Skeletal muscle satellite cell (primary cell): Measurements from ENCODE around the gene PSMA7.

Experiments used
- H3K27me3 ChIP-seq: 2 replicates; pipeline ENCODE4 v1.7.0; 2013; ENCODE audit warnings: low read length; ENCODE audit not compliant: control insufficient read depth, insufficient read depth
- H3K36me3 ChIP-seq: 2 replicates; pipeline ENCODE4 v1.7.0; 2013; ENCODE audit warnings: mild to moderate bottlenecking, control low read depth, low read length; ENCODE audit not compliant: insufficient read depth
- H3K4me1 ChIP-seq: 2 replicates; pipeline ENCODE4 v1.7.0; 2013; ENCODE audit warnings: low read length; ENCODE audit not compliant: control insufficient read depth, insufficient read depth
- H3K4me2 ChIP-seq: 2 replicates; pipeline ENCODE4 v1.7.0; 2013; ENCODE audit warnings: mild to moderate bottlenecking, low read length
- H3K4me3 ChIP-seq: 2 replicates; pipeline ENCODE4 v1.7.0; 2013; ENCODE audit warnings: low read length
- H3K9ac ChIP-seq: 2 replicates; pipeline ENCODE4 v1.7.0; 2013; ENCODE audit warnings: mild to moderate bottlenecking, low read depth, low read length, moderate library complexity
- H3K9me3 ChIP-seq: replicated peaks from 2 replicates; pipeline ENCODE4 v1.7.0; 2013; ENCODE audit warnings: mild to moderate bottlenecking, control low read depth, low read length

PSMA7 gene

DNA sequence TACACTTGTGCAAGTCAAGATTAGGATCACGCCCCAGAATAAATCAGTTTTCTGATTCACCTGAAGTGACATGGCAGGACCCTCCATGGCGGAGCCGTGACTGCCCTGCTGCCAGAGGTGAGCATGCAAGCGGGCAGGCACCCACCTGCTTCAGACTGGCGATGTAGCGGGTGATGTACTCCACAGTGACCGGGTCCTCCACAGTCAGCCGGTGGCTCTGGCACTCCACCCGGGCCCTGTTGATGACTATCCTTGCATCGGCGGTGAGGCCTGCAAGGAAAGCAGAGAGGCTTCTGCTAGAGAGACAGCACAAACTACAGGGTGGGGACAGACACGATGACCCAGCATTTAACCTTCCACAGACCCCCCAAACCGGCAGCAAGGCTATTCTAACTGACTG is 3.6 kb downstream of the PSMA7 start:
- Histone ChIP-seq H3K9ac (no peak overlapping the region), H3K4me2 (no peak overlapping the region), H3K4me3 (no peak overlapping the region), H3K27me3 (no peaks in the 10 kb centered on the region), H3K9me3 (no peaks in the 10 kb centered on the region), H3K36me3 (peaks cover 61% of the 10 kb centered on the region), H3K4me1 (peaks cover 24% of the 10 kb centered on the region)

DNA sequence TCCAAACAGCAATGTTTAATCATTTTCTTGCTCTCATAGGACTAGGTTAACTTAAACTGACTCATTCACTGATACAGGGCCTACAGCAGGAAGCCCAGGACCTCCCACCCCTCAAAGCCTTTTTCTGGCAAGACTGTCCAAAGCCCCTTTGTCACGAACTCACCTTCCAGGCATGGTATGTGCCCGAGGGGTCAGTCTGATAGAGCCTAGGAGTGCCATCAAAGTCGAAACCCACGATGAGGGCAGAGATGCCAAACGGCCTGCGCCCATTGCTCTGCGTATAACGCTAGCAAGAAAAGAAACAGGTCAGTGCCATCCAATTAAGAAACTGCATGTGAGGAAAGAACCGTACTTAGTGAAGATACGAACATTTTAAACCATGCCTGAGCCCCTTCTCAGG is 4.3 kb downstream of the PSMA7 start:
- Histone ChIP-seq H3K36me3 (peaks cover 66% of the 10 kb centered on the region), H3K4me1 (peaks cover 23% of the 10 kb centered on the region), H3K4me3 (no peak overlapping the region), H3K4me2 (no peak overlapping the region), H3K9ac (no peak overlapping the region), H3K27me3 (no peaks in the 10 kb centered on the region), H3K9me3 (no peaks in the 10 kb centered on the region)

DNA sequence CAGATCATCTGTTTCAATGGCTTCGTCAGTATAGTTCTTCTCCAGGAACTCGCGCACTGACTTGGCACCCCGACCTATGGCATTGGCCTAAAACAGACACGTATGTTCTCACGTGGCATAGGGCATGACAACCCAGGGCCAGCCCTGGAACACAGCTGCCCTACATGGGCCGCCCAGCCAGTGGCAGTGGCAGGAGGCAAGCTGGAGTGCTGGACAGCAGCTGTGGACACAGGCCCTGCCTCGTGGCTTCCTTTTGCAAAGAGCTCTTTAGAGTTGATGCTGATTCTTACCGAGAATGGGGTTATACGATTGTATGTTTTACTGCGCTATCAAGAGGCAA is 5.0 kb downstream of the PSMA7 start:
- Histone ChIP-seq H3K27me3 (no peaks in the 10 kb centered on the region), H3K9ac (no peak overlapping the region), H3K9me3 (no peaks in the 10 kb centered on the region), H3K4me3 (no peak overlapping the region), H3K4me1 (peaks cover 23% of the 10 kb centered on the region), H3K36me3 (peaks cover 72% of the 10 kb centered on the region), H3K4me2 (no peak overlapping the region)

DNA sequence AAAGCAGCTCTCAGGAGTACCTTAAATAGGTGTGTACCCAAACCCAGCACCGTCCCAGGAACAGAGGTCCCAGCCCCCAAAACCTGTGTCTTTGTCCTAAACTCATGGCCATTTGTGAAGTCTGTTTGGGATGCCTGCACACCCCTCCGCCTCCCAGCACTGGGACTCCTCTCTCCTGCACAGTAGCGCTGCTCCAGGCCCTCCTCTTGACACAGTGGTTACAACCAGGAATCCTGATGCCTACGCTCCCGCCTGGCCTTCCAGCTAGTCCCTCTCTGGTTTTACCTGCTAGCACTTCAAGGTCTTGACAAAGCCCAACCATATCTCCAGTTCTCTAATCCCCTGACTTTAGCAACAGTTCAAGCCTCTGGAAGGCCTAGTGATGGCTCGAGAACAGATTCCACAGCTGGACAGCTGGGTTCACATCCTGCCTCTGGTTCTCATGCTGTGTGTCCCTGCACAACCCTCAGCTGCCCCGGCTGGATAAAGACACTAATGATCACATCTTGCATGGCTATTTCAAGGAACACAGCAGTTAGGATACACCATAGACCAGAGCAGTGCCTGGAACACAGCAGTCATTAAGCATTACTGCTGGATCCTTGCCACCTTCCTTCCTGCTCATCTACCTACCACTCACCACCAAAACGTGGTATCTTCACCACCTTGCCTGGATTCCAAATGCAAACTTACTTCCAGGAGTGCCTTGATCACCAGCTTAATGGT is 5.6 kb downstream of the PSMA7 start:
- peaks cover 77% of the 10 kb centered on the region for H3K36me3 ChIP-seq
- no peaks in the 10 kb centered on the region for H3K9me3 ChIP-seq
- H3K4me1 ChIP-seq: peaks cover 23% of the 10 kb centered on the region

DNA sequence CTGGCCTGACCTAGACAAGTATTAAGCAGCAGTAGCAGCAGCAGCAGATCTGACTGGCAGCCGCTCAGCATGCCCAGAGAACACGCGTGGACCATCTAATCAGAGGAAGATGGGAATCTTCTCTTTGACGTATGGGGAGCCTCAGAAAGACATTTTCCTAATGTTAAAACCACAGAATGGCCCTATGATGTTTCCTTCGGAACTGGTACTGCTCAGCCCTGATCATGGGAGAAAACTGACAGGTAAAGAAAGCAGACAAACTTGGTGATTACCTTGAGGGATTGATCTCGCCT is 6.2 kb downstream of the PSMA7 start:
- no peaks in the 10 kb centered on the region for H3K27me3 ChIP-seq
- no peak overlapping the region for H3K9ac ChIP-seq
- H3K4me2 ChIP-seq: no peak overlapping the region
- H3K9me3 ChIP-seq: no peaks in the 10 kb centered on the region
- peaks cover 23% of the 10 kb centered on the region for H3K4me1 ChIP-seq
- H3K36me3 ChIP-seq: peaks cover 83% of the 10 kb centered on the region
- no peak overlapping the region for H3K4me3 ChIP-seq

More for the DNA sequence above, 5.6 kb downstream of the PSMA7 start:
- no peaks in the 10 kb centered on the region for H3K27me3 ChIP-seq
- no peak overlapping the region for H3K4me2 ChIP-seq
- no peak overlapping the region for H3K9ac ChIP-seq
- no peak overlapping the region for H3K4me3 ChIP-seq

DNA sequence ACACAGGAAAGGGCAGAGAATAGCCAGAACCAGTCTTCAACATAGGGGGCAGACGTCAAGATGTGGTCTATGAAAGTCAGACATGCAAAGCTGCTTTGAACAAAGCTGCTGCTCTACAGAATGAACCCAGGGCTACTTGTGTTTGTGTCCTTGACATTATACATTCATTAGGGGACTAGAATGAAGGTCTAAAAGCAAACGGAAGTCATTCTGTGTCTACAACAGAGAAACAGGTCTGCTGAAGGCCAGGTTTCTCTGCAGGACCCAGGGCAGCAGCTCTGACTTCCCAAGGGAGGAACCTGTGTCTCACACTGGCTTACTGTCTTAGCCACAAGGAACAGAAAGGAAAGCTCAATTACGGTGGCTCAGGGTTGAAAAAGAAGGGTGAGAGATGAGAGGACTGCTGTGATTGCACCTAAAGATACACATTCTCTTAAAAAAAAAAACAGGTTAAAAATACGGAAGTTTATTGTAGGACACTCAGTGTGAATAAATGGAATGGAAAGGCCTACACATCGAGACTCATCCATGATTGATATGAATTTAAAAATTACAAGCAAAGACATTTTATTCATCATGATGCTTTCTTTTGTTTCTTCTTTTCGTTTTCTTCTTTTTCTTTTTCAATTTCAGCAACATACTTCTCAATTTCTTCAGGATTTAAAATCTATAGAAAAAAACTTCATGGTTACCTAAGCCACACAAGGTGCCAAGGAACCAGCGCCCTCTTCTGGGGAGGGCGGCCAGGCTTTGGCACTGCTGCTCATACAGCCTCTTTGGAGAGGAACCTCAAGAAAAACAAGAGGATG is 6.7 kb downstream of the PSMA7 start:
- Histone ChIP-seq H3K36me3 (peaks cover 88% of the 10 kb centered on the region), H3K4me3 (no peak overlapping the region)

DNA sequence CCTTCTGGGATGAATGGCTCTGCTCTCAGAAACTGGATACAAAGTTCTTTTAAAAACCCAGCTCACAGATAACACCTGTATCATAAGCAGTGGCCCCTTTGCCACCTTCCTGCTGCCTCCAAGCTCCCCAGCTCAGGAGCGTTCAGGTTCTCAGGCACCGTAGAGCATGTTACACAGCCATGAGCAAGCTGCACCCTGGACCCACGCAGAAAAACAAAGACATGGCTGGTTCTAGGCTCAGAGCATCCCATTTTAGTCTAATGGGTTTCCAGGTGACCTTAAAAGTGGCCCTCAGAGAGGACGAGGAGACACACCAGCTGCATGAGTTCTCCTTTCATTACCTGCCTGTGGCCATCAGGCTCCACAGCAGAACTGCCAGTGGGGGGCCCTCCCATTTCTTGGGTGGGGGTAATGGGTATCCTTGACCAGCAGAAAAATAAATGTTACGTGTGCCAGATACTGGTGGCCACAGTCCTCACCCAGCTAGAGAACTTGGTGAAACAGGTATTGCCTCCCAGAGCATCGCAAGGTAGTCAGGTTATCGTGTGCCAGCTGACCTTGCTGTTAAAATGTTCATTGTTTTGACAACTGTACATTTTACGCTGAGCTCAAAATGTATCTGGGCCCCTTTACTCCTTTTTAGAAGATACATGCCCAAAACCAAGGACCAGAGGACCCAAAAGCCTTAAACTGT is 7.5 kb downstream of the PSMA7 start:
- Histone ChIP-seq H3K4me3 (no peak overlapping the region), H3K36me3 (peaks cover 94% of the 10 kb centered on the region)

More for the DNA sequence above, 6.7 kb downstream of the PSMA7 start:
- H3K9me3 ChIP-seq: no peaks in the 10 kb centered on the region
- H3K9ac ChIP-seq: no peak overlapping the region
- H3K4me2 ChIP-seq: no peak overlapping the region
- no peaks in the 10 kb centered on the region for H3K27me3 ChIP-seq
- peaks cover 18% of the 10 kb centered on the region for H3K4me1 ChIP-seq

DNA sequence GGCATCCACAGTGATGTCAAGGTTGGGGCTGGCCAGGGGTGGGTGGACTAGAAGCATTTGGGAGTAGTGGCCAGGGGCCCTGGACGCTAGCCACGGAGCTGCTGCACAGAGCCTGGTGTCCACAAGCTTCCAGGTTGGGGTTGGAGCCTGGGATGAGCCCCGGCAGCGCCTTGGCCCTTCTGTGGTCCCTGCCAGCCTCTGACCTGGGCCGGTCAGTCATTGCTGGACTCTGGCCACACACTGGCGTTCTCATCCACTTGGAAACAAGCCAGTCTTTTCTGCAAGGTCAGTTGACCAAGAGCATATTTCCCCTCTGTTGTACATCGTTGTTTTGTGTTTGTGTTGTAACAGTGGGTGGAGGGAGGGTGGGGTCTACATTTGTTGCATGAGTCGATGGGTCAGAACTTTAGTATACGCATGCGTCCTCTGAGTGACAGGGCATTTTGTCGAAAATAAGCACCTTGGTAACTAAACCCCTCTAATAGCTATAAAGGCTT is 8.4 kb downstream of the PSMA7 start:
- no peak overlapping the region for H3K9ac ChIP-seq
- no peaks in the 10 kb centered on the region for H3K27me3 ChIP-seq
- no peak overlapping the region for H3K4me2 ChIP-seq
- no peak overlapping the region for H3K4me3 ChIP-seq
- H3K9me3 ChIP-seq: no peaks in the 10 kb centered on the region
- H3K36me3 ChIP-seq: peaks cover 93% of the 10 kb centered on the region
- H3K4me1 ChIP-seq: peaks cover 11% of the 10 kb centered on the region

More for the DNA sequence above, 7.5 kb downstream of the PSMA7 start:
- Histone ChIP-seq H3K9ac (no peak overlapping the region), H3K9me3 (no peaks in the 10 kb centered on the region), H3K4me1 (peaks cover 11% of the 10 kb centered on the region), H3K4me2 (no peak overlapping the region), H3K27me3 (no peaks in the 10 kb centered on the region)

DNA sequence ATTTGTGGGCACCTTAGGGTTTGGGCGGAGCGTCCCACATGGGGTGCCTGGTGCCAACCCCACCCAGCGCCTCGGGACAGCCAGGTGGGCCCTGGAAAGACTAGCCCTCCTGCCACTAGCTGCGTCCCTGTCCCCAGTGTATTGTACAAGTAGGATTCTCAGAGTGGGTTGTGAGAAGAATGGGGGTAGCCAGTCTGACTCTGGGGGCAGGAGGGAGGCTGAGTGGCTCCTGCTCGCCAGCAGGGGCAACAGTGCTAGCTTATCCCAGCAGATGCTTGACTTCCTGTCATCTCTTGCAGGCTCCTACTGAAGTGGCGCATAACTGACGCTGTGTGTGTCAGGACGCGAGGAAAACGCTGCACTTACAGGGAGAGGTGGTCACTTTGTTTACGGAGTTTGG is 9.3 kb downstream of the PSMA7 start:
- H3K27me3 ChIP-seq: no peaks in the 10 kb centered on the region
- no peak overlapping the region for H3K4me3 ChIP-seq
- no peak overlapping the region for H3K4me2 ChIP-seq
- H3K9ac ChIP-seq: no peak overlapping the region
- H3K9me3 ChIP-seq: no peaks in the 10 kb centered on the region
- H3K4me1 ChIP-seq: peaks cover 11% of the 10 kb centered on the region
- H3K36me3 ChIP-seq: peaks cover 93% of the 10 kb centered on the region

DNA sequence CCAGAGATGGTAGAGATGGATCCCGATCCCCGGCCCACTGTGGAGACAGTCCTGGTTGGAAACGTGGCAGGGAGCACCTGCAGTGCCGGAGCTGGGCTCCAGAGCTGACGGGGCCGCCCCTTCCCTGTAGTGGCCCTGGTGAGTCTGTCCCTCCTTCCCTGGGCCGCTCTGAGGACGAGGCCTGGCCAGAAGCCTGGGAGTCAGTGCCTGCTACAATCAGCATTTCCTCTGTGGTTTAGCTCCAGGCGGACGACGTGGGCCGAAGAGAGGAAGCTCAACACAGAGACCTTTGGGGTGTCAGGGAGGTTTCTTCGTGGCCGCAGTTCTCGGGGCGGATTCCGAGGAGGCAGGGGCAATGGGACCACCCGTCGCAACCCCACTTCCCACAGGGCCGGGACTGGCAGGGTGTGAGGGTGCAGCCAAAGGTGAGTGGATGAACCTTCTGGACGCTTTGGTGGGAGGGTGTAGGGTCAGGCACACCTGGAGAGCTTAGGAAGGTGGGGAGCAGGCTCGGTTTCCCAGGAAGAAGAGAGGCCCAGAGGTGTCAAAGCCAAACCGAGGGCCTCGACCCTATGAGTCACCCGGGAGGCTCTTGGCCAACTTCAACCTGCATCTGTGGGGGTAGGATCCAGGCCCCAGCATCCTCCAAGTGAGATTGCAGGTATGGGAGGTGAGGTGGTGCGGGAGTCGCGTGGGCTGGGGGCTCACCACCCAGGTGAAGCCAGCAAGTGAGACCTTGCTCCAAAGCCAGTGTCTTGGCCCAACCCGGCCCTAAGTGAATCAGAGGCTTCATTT is 9.9 kb downstream of the PSMA7 start:
- no peak overlapping the region for H3K9ac ChIP-seq
- H3K4me3 ChIP-seq: no peak overlapping the region
- H3K27me3 ChIP-seq: no peaks in the 10 kb centered on the region
- H3K36me3 ChIP-seq: peaks cover 94% of the 10 kb centered on the region
- H3K9me3 ChIP-seq: no peaks in the 10 kb centered on the region
- H3K4me1 ChIP-seq: peaks cover 11% of the 10 kb centered on the region
- no peak overlapping the region for H3K4me2 ChIP-seq

DNA sequence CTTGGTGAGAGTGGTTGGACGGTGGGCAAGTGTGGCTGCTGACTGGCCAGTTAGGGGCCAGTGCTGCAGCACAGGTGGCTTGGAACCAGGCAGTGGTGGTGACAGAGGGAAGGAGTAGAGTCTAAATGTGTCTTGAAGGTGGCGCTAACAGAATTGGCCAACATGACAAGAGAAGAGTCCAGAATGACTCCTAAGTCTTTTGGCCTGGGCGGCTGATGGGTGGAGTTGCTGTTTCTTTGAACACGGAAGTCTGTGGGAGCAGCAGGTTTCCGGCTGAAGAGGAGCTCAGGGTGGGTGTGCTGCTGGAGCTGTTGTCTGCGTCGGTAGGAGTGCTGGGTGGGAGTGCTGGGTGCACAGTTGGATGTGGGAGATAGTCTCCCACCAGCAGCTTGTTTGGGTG is 10.8 kb downstream of the PSMA7 start:
- Histone ChIP-seq H3K9me3 (no peaks in the 10 kb centered on the region), H3K27me3 (no peaks in the 10 kb centered on the region), H3K4me1 (peaks cover 11% of the 10 kb centered on the region), H3K4me2 (no peak overlapping the region), H3K4me3 (no peak overlapping the region), H3K9ac (no peak overlapping the region), H3K36me3 (peaks cover 94% of the 10 kb centered on the region)
